Measurements from ENCODE around the gene RCSD1.

Gene RCSD1

DNA sequence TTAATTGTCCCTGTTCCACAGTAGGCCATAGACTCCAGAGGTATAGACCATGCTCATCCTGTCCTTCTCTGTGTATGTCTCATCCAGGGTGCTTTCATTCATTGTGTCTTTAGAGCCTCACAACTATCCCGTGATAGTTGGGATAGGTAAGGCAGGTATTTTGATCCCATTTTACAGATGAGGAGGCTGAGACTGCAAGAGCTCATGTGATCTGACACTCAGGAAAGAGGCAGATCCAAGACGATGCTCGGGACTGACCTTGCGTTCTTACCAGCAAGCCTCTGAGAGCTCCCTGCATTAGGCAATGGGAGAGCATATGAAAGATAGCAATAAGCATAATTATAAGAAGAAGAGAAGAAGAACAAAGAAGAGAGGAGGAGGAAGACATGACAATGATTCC is 42.8 kb downstream of the RCSD1 start:
- no peak overlapping the region for H3K4me3 ChIP-seq (ENCODE audit: low read length)
- TF ChIP-seq, protein P1, sequence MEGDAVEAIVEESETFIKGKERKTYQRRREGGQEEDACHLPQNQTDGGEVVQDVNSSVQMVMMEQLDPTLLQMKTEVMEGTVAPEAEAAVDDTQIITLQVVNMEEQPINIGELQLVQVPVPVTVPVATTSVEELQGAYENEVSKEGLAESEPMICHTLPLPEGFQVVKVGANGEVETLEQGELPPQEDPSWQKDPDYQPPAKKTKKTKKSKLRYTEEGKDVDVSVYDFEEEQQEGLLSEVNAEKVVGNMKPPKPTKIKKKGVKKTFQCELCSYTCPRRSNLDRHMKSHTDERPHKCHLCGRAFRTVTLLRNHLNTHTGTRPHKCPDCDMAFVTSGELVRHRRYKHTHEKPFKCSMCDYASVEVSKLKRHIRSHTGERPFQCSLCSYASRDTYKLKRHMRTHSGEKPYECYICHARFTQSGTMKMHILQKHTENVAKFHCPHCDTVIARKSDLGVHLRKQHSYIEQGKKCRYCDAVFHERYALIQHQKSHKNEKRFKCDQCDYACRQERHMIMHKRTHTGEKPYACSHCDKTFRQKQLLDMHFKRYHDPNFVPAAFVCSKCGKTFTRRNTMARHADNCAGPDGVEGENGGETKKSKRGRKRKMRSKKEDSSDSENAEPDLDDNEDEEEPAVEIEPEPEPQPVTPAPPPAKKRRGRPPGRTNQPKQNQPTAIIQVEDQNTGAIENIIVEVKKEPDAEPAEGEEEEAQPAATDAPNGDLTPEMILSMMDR (conservative IDR thresholded peaks at IDR 0.05; ENCODE audit: low read depth, low read length) = no peak
- DNase-seq (ENCODE audit: low read depth) = no peak

DNA sequence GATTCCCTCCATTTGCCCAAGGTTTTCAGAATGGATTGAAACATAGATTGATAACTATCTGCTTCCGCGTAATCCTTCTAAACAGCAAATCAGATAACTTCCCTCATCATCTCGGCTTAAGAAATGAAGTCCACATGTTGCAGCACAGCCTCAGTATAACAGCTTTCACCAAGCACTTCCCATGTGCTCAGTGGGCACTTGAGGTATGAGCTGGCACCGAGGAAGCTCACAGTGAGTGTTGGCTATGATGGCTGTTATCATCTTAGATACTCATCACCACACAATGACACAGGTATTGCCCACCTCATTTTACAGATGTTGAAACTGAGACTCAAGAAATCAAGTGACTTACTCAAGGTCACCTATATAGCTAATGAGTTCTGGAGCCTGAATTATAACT is 43.2 kb downstream of the RCSD1 start:
- TF ChIP-seq, protein P1 (conservative IDR thresholded peaks at IDR 0.05; ENCODE audit: low read depth, low read length) = no peak
- H3K4me3 ChIP-seq (ENCODE audit: low read length) = no peak overlapping the region
- no peak for DNase-seq (ENCODE audit: low read depth)

DNA sequence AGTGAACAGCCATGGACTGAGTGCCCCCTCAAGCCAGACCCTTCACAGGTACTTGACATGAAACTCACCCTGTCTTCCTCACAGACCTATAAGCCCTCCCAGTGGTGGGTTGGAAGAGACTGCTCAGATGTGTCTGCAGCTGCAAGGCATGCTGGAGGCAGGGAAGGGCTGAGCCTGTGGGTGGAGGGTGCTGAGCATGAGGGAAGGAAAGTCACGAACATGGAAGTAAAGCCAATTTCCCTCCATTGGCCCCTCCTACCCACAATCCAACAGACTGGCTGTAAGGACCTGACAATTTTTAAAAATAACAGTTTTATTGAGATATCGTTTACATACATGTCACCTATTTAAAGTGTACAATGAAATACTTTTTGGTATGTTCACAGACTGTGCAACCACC is 44.1 kb downstream of the RCSD1 start:
- no peak for DNase-seq (ENCODE audit: low read depth)
- TF ChIP-seq, protein P1 (conservative IDR thresholded peaks at IDR 0.05; ENCODE audit: low read depth, low read length) = no peak
- H3K4me3 ChIP-seq (ENCODE audit: low read length) = no peak overlapping the region

DNA sequence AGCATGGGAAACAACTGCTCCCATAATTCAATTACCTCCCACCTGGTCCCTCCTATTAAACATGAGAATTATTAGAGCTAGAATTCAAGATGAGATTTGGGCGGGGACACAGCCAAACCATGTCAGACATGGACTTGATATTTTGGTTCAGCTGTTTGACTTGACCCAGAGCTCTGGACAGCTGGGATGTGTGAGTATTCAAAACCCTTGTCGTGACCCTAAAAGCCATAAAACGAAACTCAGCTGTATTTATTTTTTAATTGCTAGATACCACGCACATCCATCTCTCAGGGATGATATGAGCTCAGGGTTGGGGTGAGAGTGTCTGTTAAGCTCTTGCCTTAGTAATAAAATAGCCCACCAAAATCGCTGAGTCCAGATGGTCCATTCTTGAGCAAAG is 45.4 kb downstream of the RCSD1 start:
- DNase-seq (ENCODE audit: low read depth) = no peak
- H3K4me3 ChIP-seq (ENCODE audit: low read length) = no peak overlapping the region
- TF ChIP-seq, protein P1 (conservative IDR thresholded peaks at IDR 0.05; ENCODE audit: low read depth, low read length) = no peak

DNA sequence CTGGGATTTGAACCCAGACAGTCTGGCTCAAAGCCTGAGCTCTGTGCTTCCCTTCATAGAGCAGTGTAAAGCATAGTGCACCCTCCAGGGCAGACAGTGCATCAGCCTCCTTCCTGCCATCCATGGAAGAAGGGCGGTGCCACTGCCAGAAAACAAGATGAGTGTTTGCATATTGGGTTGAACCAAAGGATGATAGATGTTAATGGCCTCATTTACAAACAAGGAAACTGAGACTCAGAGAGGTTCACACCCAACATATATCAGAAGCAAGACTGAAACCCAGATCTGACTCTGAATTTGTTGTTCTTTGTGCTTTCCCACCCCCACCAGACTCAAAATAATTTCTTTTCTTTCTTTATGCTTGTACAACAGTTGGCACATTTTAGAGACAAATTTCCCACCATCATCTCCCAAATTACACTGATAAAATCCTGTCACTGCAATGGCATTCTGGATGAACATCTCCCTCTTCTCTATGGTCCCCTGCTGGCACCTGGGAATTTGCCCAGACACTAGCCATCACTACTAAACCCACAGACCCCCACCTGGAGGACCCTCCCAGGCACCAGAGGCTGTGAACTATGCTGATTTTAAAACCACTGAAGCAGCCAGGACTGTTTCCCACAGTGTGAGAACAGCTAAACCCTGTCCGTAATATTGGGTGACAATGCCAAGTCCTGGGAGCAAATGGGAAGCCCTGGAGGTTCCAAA is 46.3 kb downstream of the RCSD1 start:
- no peak overlapping the region for H3K4me3 ChIP-seq (ENCODE audit: low read length)
- TF ChIP-seq, protein P1 (conservative IDR thresholded peaks at IDR 0.05; ENCODE audit: low read depth, low read length) = no peak
- DNase-seq (ENCODE audit: low read depth) = no peak

DNA sequence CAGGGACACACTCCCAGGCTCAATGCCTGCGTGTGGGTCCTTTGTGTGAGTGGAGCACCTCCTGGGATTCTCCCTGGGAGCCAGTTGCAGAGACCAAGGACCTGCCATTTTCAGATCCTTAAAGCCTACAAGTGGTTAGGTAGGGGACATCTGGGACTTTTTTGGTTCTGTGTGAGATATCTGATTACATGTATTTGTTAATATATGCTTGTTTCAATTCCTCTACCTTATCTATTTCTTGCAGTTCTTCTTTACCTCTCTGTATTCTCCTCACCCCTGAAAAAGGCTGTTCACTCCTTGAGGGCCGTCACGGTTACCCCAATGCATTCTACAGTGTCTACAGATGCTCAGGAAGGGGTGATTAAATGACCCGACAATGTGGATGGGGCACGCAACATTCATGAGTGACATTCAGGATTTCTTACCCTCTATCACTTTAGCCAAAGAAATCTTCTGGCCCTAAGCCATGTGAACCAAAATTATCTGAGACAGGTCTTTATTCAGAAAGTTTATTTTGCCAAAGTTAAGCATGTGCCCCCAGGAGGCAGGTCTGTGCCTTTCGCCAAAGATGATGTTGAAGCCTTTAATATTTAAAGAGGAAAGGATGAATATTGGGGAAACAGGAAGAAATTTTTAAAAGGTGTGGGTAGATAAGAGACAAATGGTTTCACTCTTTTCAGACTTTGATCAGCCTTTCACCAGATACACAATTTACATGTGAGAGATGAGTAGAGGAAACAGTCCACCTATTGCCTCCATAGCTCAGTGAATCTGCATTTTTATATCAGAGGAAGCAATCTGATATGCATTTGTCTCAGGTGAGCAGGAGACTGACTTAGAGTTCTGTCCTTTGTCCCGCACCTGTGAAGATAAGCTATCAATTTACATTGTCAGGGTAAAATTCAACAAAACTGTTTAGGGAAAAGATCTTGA is 47.1 kb downstream of the RCSD1 start:
- TF ChIP-seq, protein P1 (conservative IDR thresholded peaks at IDR 0.05; ENCODE audit: low read depth, low read length) = no peak
- H3K4me3 ChIP-seq (ENCODE audit: low read length) = no peak overlapping the region
- no peak for DNase-seq (ENCODE audit: low read depth)
